GM19240 (cell line): ENCODE measurements around the gene REEP1.
"Not testable (repeated sequence)": the region's sequence is repeated elsewhere in the genome, so short reads cannot be mapped to it uniquely, and the experiment has no call there.

Experiments
- DNase-seq: peaks from one replicate; pipeline ENCODE4 v3.0.0; 2011; ENCODE audit warnings: low spot score; ENCODE audit not compliant: insufficient read length

Gene REEP1

DNA sequence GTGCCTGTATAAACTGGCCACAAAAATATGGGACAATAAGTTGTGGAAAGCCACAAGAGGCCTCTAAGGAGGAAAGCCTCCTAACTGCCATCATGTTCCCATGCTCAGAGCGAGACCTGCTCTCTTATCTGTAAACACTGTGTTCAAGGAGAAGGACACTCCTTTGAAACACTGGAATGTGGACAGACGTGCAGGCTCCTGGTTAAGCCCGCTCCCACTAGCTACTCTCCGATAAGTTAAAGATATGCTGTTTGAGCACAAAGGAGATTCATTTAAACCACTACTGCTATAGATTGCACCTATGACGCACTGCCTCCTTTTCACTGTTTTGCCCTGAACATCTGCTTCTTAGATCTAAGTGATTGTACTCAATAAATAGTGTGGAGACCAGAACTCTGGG lies 92.2 kb downstream of the REEP1 start:
- DNase-seq, result not testable (repeated sequence)

DNA sequence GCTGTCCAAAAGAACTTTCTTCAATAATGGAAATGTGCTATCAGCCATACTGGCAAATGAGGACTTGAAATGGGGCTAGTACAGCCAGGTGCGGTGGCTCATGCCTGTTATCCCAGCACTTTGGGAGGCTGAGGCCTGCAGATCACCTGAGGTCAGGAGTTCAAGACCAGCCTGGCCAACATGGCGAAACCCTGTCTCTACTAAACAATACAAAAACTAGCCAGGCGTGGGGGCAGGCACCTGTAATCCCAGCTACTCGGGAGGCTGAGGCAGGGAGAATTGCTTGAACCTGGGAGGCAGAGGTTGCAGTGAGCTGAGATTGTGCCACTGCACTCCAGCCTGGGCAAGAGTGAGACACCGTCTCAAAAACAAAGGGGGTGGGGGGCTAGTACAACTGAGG lies 92.6 kb downstream of the REEP1 start:
- DNase-seq, result not testable (repeated sequence)

DNA sequence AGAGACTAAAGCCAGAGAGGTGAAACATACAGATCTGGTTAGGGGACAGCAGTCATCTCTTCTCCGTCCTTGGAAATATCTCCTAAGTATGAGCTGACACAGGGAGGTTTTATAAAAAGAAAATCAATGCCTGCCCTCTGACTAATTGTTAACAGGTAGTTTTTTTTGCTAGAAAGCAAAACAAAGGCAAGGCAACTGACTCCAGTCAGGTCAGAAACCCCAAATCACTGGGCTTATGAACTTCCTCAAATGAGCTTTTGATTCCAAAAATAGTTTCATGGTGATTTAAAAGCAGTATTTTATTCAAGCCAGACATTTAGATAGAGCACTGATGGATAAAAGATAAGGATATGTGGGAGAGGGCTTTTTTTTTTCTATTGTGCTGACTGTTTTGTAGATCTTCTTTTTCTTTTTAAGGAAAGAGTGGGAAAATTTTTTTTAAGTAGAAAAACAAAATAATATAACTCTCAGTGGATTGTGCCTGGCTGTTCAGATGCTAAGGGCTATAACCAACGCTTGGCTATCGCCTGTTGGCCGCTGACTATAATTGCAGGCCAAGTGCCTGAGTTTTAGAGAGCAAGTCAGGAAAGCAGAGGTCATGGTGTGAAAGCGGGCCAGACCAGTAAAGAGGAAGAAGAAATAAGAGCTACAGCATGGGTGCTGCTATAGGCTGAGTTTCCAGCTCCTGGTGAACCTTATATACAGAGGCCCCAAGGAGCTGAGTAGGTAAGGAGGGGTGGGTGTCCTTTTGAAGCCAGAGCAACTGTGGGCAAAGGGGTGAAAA lies 93.3 kb downstream of the REEP1 start:
- DNase-seq, result no peak

DNA sequence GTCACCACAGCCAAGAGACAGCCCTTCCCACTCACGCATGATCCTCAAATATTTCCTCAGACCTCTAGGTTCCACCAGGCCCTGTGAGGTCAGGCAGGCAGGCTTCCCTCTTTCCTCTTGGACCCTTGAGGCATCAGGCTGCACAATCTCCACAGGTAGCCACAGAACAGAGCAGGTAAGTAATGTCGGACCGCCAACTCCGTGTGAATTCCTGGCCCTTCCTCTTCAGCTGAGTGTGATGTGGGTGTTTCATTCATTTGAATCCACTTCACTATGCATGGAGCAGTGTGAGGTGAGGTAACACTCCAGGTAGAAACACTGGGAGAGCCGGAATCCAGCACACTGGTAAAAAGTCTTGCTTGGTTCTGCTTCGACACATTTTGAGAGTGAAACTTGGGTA lies 94.2 kb downstream of the REEP1 start:
- DNase-seq, result no peak

DNA sequence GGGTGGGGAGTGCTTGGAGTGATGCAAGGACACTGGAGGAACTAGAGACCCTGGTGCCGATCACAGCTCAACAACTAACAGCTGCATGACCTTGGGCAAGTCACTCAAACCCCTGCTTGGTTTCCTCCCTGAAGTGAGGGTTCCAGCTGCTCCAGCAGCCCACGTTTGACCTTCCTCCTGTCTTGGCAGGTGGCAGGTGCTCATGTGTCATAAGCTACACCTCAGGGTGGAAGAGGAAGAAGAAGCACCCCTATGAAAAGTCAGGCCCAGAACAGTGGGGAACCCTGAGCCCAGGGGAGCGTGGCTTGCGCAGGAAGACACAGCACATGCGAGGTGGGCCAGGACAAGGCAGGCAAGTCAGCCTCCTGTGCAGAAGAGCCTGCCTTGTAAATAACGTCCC lies 95.8 kb downstream of the REEP1 start:
- no peak for DNase-seq

DNA sequence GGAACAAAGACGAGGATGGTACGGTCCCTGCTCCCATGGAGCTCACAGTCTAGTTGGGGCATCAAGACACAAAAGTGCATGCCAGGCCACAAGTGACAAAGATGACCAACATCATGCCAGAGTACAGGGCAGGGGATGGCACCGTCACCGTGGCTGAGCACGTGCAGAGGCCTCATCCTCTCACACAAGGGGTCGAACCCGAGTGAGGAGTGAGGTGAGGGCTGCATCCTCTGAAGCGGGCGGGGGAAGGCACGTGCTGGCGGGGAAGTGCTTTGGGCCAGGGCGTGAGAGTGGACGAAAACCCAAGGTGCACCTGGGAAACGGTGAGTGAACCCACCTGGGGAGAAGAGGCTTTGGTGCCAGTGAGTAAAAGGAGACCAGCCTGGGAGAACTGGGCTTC lies 97.2 kb downstream of the REEP1 start:
- DNase-seq, result no peak

DNA sequence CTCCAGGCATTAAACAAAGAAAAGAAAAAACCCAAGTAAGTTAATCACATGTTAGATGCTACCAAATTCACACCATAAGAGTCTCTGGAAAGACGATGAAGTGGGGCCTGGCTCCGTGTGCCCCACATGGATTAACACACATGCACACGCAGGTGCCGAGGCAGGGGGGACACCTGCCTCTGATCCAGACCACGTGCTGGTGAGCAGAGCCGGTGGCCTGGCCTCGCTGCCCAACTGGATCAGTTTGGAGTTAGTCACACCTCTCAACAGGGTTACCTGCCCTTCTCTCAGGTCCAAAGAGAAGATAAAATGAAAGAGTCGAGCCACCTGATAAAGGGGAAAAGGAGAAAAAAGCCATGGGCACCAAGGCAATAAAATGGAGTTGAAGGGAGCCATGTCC lies 97.7 kb downstream of the REEP1 start:
- no peak for DNase-seq

DNA sequence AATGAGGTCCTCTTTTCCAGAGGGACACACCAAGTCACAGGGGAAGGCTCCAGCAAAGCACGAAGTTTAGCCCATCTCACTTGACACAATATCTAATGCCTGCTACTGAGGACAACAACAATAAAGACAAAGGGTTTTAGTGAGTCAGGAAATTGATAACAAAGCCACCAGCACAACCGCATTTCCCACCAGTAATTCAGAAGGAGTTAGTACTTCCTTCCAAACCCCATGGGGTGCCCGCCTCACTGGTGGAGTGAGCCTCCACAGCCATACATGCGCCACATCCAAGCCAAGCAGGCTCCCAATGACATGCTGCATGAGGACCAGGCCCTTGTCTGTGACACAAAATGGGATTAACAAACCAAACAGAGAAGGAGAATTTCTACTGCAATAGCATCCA lies 98.1 kb downstream of the REEP1 start:
- no peak for DNase-seq

DNA sequence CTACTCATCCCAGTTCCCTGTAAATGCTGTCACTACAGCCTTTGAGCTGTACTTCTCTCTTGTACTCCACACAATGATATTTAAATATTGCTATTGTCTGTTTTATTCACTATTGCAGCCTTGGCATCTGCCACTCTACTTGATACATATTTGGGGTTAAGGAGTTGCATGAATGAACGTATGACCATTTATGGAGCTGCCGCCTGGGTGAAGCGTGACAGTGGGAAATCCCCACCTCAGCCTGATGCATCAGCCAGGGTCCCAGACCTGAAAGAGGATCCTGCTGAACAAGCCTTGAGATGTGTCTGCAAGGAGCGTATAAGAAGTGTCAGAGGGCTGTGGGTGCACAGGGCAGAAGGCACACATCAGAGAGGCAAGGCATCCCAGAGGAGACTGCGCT lies 99.1 kb downstream of the REEP1 start:
- peak; percentile 40 for DNase-seq

DNA sequence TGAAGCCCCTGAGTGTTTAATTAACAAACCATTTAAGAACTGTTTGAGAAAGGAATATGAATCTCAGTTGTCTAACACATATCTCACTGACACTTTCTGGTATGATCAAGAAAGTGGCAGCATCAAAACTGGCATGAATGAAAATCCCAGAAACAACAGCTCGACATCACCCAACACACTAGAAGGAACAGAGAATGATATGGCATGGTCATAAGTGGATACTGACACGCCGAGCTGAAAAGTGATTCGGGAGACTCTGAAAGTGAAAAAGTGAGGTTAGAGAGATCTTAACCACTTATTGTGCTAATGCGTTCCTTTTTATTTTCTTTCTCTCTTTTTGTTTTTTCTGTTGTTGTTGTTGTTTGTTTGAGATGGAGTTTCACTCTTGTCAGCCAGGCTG lies 100.3 kb downstream of the REEP1 start:
- no peak for DNase-seq

DNA sequence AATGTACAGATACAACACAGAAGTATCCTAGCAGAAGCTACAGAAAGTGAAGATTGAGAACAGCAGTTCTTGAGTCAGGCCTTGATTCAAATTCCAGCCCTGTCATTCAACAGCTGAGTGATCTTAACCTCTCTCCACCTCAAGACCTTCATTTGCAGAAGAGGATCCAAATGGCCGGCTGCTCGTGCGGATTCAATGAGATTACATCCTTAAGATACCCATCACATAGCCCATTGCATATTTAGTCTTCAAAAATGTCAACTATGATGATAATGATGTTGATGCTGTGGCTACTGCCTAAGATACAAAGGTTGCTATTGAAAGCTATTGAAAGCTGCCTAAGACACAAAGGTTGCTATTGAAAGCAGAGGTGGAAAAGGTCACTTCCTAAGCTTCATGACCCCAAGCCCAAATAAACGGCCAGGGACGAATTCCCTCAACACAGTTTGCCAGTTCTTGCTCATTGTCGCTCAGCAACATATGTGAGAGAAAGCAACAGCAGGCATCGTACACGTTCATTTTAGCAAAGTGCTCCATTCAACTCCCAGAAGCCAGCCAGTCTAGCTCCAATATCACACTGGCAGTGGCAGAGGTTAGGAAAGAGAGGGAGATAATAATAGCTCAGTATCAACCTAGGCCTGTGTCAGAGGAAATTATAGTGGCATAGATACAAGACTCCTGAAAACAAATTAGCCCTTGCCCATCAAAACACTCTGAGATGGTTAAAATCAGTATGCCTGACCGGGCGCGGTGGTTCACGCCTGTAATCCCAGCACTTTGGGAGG lies 102.0 kb downstream of the REEP1 start:
- DNase-seq, result no peak

DNA sequence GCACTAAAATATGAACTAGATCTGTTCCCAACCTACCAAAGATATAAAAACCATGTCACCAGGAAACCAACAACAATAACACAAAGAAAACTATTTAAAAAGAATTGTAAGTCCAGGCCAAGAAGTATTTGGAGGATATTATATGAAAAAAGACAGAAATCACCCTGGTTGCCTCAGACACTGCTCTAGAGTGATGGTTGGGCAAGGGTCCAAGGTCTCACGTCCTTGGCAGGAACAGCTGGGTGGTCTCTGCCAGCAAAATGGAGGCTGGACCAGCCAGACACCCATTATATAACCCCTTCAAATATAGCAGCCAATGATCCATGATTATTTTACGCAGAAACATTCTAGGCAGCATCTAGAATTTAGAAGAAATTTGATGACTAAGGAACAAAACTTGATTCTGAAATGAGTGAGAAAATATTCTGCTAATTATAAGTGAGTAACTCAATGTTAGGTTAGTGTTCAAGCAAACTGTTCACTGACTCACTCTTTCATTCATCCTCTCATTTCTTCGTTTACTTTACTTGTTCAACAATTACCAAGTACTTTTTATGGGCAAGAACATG lies 102.8 kb downstream of the REEP1 start:
- no peak for DNase-seq

DNA sequence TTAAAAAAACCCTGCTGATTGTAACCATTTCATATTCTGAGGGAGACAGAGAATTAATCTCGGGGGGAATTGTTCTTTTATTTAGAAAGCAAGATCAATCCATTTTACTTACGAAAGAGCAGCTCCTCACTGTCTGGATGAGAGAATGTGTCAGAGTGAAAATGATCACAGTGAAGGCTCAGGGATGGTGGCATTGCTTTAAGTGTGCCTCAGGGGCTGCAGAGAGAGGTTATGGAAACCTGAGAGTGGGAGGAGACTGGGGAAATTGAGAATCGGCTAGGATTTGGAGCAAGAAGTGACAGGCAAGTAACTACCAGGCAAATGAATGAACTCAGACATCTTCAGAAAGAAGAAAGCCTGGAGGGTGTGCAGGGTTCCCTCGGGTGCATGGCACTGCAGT lies 104.0 kb downstream of the REEP1 start:
- DNase-seq, result no peak

DNA sequence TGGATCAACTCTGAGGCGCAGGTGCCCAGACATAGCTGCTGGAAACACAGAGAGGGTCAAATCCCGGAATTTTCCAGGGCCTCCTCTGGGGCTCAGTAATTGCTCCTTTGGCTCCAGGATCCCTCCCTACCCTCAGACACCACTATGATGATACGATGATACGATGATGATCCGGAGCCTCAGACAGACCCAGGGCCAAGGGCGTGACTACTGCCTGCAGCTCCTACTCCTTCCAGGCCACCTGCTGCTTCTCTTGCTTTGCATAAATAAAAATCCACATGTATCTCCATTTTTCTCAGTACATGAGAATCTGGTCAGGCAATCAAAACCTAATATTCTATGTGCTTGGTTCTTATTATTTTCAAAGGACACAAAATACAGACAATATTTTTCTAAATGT lies 104.5 kb downstream of the REEP1 start:
- DNase-seq, result no peak

DNA sequence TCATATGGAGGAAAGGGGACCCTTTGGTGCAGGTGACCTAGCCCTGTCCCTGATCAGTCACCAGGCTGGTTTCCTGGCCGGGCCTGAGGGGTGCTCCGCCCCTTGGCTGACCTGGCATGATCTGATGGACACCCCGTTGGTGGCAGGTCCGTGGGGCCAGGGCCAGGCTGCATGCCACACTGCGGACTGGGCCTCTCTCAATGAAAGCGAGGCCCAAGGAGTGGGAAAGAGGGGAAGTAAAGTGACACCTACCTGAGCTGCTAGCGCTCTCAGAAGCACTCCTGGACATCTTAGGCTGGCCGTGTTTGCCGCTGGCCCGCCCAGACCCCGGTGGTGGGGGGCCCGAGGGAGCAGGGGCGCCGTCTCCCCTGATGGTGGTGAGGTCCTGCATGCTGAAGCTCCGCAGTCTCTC lies 105.0 kb downstream of the REEP1 start:
- no peak for DNase-seq

DNA sequence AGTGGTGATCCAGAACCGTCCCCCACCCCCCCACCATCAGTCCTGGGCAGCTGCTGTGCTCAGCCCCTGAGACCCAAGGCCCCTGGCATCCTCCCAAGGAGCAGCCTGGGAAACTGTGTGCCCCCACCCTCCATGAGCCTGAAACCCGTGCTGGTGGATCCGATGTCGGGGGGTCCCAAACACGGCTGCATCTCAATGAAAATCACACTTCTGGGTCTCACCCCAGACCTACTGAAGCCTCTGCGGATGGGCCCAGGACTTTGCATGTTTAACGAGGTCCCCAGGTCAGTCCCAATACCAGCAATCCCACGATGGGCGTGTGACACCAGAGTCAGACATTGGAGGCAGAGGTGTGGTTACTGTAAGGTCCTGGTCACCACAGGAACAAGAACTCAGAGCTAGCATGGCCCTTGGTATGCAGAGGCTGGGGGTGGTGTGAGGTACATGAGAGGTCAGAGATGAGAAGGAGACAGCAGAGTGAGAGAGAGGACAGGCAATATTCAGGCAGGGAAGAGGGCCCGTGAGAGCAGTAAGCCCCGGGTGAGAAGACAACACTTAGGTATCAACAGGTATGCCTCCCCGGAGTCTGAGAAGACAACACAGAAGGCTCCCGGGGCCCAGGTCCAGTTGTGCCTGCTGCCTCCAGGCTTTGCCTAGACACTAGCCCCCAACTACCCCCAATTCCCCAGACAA lies 105.6 kb downstream of the REEP1 start:
- no peak for DNase-seq

DNA sequence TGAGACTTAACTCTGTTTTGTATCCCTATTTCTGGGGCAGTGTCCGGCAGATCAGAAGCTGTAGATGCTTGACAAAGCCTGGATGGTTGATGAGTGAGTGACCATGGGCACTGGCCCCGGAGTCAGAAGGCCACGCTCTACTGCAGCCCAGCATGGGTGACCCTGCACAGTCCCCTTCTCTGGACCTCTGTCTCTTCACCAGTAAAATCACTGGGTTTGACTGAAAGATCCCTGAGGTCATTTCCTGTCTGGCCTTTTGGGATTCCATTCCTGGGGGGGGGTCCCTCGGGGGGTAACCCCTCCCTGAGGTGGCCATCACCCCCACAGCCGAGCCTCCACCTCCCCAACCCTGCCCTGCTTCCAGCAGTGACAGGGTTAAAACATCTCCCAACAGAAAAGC lies 106.5 kb downstream of the REEP1 start:
- no peak for DNase-seq

DNA sequence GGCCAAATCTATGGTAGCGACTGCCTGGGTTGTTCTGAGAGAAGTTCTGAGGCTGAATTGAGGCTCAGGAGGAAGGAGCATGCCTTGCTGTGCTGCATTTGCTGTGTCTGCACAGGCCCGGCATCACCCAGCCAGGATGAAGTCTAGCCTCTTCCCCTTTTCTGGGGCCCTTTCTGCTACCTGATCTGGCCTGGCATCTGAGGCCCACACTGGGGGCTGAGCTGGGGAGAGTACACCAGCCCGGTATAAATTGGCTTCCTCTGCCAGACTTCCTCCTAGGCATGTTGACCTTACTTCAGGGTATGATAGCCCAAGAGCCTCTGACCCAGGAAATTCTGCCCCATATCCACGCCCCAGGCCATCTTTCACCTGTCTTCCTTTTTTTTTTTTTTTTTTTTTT lies 108.2 kb downstream of the REEP1 start:
- DNase-seq, result no peak

DNA sequence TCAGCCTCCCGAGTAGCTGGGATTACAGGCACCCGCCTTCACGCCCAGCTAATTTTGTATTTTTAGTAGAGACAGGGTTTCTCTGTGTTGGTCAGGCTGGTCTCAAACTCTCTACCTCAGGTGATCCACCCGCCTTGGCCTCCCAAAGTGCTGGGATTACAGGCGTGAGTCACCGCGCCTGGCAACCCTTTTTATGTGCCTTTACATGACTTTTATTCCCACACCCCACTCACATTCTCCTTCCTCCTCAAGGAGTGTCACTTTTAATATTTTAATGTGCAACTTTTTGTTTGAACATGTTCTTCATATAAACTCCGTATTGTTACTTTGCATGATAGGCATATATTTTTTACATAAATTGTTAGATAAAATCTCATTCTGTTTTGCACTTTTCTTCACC lies 108.9 kb downstream of the REEP1 start:
- DNase-seq, result not testable (repeated sequence)

DNA sequence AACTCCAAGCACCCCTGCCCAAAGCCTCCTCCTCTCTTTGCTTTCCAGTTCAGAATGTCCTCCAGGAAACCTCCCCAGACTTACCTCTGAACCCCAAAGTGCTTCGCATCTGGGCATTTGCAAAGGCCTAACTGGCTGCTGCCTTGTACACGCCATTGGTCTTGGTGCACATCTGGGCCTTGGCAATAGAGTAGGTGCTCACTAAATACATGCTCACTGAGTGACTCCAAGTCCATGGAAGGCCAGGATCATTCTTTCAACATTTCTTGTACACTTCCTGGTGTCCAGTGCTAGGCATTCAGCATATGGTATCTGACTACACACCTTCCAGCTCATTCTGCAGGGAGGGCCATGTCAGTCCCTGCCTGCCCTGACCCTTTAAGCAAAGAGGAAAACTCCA lies 109.7 kb downstream of the REEP1 start:
- DNase-seq, result no peak

DNA sequence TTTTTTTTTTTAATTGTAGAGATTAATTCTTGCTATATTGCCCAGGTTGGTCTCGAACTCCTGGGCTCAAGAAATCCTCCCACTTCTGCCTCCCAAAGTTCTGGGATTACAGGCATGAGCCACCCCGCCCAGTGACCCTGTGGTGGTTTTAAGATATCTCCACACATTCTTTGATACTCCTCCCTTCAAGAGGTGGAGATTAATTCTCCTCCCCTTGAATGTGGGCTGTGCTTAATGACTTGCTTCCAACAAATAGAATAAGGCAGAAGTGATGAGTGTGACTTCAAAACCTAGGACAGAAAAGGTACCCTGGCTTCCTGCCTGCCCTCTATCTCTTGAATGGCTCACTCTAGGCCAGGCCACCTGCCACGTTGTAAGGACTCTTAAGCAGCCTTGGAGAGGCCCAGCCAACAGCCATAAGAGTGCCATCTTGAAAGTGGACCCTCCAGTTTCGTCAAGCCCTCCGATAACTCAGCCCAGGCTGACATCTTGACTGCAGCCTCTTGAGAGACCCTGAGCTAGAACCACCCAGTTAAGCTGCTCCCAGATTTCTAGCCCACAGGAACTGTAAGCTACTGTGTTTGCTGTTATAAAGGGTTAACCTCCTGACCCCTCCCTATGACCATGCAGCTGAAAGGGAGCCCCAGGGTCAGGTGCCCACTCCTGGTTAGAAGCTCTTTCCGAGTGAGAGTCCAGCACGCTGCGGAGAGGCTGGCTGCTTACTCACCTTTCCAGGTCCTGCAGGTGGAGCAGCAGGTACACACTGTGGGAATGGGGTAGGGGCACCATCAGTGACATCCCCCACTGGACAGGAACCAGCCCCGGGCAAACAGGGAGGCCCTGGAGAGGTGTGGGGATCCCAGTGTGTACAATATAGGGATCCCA lies 110.5 kb downstream of the REEP1 start:
- DNase-seq, result no peak
